HepG2 (cell line): Measurements from ENCODE around the gene TMEM273.

Source experiments
- EZH2 ChIP-seq: conservative IDR thresholded peaks from 2 replicates; pipeline ENCODE4 v1.6.1; 2012; ENCODE audit warnings: mild to moderate bottlenecking, low read depth, low read length, moderate library complexity
- ZNF563 ChIP-seq: sonication (generic); formaldehyde crosslinking; IDR thresholded peaks from 2 replicates; pipeline ENCODE4 v1.8.0; 2022; ENCODE audit warnings: mild to moderate bottlenecking, moderate library complexity, missing genetic modification reagents

DNA sequence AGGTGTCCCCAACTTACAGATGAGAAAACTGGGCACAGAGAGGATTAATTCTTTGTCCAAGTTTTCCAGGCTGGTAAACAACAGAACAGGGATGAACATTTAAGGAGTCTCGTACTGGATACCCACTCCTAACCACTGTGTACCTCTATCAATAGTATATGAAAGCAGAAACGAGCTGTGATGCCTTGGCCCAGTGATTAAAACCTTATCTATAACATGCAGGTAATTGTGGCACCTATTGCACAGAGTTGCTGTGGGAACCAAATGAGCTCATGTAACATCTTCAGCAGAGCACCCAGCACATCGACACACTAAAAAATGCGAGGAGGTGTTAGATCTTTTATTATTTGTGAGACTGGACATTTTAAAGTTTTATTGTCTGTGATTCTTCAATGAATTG is 1.6 kb downstream of the TMEM273 start:
- TF ChIP-seq EZH2 (no peak), ZNF563 (CRISPR knock-in tag) (no peak)
